Tongue (tissue), 2 donors: Measurements from ENCODE around the gene NDFIP1. TPM values are rescaled to one million over a fixed set of nuclear protein-coding genes. Genes with fewer than 3 reads are reported as not detected.

ENCODE experiments used
- DNase-seq: peaks from one replicate; pipeline ENCODE4 v3.0.0-alpha.2; 2015
- total RNA-seq: library from RNA; depleted of rRNA; stranded (reverse); fragments of >200 nt; gene quantifications from one replicate; pipeline ENCODE4 v1.2.3, GENCODE V29; 2014

Gene NDFIP1
- total RNA-seq, 1 donor from 2014 or later, result 77.8 TPM

DNA sequence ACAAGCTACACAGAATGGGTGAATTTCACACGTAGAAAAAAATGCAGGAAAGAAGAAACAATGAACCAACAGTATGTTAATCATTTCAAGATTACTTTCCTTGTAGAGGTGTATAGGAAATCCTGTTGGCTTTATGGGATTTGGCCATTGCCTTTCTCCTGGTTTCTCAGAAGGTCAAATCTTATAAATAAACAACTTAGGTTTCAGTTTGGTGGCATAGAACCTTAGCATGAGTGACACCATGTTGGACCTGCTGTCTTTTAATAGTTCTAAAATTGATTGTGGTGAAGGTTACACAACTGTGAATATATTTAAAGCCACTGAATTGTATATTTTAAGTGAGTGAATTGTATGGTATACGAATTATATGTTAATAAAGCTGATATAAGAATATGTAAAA is 16.7 kb upstream of the NDFIP1 start:
- no peak for DNase-seq

GRCh38 chr5:142095035-142095434 is 13.5 kb upstream of the NDFIP1 start:
- no peak for DNase-seq

DNA sequence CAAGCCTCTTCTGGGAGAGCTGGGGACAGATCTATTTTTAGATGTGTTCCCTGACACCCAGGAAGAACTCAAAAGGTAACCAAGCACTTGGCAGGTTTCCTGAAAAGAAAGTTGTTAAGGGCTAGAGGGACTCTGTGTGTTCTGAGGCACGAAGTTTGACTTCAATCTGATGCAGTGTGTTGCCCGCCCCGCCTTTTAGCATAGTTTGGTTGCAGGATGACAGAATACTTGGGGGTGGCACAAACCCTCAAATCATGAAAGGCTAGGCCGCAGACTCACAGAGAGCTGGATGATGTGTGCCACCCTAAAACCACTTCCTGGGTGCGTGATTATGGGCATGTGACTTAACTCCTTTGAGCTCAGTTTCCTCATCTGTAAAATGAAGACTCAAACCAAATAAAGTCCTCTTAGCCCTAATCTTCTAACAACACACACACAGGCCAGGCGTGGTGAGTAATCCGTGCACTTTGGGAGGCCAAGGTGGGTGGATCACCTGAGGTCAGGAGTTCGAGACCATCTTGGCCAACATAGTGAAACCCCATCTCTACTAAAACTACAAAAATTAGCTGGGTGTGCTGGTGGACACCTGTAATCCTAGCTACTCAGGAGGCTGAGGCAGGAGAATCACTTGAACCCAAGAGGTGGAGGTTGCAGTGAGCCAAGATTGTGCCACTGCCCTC is 12.8 kb upstream of the NDFIP1 start:
- no peak for DNase-seq

DNA sequence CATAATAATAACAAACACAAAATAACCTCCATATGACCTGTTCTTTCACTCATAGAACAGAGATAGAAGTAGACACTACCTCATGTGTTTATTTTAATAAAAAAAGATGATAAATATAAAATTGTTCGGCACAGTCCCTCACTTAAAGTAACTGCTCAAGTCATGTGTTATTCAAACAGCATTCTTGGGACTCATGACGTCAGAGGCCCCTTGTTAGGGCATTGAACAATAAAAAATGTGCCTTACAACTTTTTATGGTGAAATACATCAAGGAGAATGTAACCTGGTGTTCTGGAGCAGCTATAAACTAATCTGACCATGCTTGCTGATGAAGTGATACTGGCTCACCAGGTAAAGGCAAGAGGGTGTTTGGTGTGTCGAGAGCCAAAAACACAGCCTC is 12.2 kb upstream of the NDFIP1 start:
- no peak for DNase-seq

- DNase-seq, result no peak
Measured at GRCh38 chr5:142097681-142098080, 10.9 kb upstream of the NDFIP1 start.

- DNase-seq, result no peak
Measured at GRCh38 chr5:142098275-142098674, 10.3 kb upstream of the NDFIP1 start.

GRCh38 chr5:142098931-142099330 is 9.6 kb upstream of the NDFIP1 start:
- DNase-seq, result no peak

GRCh38 chr5:142100307-142100706 is 8.3 kb upstream of the NDFIP1 start:
- DNase-seq, result no peak

- DNase-seq, result no peak
Measured at GRCh38 chr5:142102980-142103740, 5.4 kb upstream of the NDFIP1 start.

DNA sequence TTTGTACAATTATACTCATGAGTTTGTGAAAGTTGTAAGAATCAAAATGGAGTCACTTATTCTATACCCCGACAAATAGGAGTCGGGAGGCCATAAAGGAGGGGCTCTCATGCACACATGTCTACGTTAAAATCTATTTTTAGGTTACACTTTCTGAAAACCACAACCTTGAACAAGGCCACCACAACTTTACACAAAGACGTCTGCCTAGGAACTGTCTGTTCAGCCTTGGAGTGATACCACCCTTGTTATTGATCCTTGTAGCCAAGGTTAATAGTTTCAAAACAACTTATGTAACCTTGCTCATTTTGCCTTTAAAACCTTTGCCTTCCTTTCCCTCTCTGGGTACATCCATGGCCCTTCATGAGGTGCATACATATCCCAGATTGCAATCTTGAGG is 4.1 kb upstream of the NDFIP1 start:
- no peak for DNase-seq

- DNase-seq, result peak; percentile 27
Measured at GRCh38 chr5:142106061-142106460, 2.5 kb upstream of the NDFIP1 start.

- DNase-seq, result no peak
Measured at GRCh38 chr5:142107036-142107735, 1.4 kb upstream of the NDFIP1 start.

DNA sequence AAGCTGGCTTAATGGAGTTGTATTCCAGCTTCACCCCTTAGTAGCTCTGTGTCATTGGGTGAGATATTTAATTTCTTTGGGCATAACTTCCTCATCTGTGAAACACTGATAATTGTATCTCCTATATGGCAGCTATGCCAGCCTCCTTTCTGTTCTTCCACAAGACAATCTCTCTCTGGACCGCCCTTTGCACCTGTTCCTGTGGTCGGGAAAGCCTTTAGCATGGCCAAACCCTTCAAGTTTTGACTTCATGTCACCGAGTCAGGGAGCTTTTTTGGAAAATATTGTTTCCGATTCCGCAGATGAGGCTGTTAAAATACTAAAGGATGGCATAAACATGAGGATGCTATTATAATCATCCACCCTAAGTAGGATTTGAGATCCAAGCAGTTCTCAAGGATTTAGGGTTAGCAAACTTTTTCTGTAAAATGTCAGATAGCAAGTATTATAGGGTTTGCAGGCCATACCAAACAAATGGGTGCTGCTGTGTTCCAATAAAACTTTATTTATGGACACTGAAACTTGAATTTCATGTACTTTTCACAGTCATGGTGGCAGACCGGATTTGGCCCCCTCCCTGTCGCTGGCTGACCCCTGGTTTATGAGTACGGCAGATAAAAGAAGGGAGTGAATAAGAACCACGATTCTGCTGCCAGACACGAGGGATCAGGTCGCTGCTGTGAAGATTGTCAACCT is 695 bp upstream of the NDFIP1 start:
- no peak for DNase-seq

- DNase-seq, result peak; percentile 63
Measured at GRCh38 chr5:142109331-142110045, 909 bp downstream of the NDFIP1 start.

- peak; percentile 48 for DNase-seq
Measured at GRCh38 chr5:142110046-142110531, 1.5 kb downstream of the NDFIP1 start.

DNA sequence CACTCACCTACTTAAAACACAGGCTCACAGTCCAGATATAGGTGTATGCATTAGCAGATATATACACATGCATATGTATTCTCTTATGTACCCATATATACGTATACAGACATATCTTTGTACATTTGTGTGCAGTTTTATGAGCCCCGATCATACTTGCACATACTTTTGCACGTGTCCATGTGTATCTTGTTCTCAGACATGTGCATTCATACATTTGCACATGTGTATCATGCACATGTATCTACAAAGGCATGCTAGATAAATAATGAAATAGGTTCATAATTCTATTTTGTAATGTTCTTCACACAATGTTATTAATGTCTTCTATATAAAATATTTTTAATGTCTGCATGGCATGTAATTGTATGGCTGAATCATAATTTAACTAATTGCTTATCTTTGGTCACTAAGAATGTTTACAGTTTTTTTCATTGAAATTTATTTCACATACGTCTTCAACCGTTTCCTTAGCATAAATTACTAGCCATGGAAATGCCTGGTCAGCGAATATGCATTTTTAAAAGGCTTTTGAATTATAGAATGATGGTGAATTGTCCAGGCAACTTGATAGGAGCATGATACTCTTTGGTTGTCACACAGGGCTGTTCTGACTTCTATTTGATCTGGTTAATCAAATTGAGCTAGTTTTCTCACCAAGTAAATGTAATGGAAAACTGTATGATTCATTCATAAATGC is 2.6 kb downstream of the NDFIP1 start:
- no peak for DNase-seq

GRCh38 chr5:142114687-142115086 is 6.1 kb downstream of the NDFIP1 start:
- no peak for DNase-seq

DNA sequence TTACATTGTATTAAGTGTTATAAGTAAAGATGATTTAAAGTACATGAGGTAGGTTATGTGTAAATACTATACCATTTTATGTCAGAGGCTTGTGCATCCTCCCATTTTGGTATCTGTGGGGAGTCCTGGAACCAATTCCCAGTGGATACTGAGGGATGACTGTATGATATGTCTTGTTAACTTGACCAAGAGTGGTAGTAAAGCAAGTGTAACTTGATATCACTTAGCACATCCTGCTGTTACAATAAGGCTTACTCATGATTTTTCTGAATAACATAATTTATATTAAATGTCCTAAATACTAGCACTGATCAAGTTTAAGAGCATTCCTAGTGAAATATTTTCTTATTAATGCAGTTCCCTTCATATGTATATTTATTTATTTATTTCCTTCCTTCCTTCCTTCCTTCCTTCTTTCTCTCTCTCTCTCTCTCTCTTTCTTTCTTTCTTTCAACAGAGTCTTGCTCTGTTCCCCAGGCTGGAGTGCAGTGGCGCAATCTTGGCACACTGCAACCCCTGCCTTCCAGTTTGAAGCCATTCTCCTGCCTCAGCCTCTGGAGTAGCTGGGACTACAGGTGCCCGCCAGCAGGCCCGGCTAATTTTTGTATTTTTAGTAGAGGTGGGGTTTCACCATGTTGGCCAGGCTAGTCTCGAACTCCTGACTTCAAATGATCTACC is 7.5 kb downstream of the NDFIP1 start:
- DNase-seq, result no peak

- DNase-seq, result no peak
Measured at GRCh38 chr5:142117579-142118151, 9.1 kb downstream of the NDFIP1 start.

DNA sequence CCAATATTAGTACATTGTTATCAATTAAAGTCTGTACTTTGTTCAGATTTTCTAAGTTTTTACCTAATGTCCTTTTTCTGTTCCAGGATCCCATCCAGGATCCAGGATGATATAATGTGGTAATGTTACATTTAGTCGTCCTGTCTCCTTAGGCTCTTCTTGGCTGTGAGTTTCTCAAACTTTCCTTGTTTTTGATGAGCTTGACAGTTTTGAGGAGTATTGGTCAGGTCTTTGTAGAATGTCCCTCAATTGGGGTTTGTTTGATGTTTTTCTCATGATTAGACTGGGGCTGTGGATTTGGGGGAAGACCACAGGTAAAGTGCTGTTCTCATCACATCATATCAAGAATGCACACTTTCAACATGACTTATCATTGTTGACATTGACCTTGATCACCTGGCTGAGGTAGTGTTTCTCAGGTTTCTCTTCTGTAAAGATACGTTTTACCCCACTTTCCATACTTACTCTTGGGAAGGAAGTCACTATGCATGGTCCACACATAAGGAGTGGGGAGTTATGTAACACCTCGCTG is 9.6 kb downstream of the NDFIP1 start:
- DNase-seq, result no peak
